RWPE2 (cell line): Measurements from ENCODE around the gene RHEX.

Experiments
- ATAC-seq: fragments of 200-7000 bp; cut with Tn5 transposase; 3 replicates; pipeline ENCODE4 v1.9.1; 2021; ENCODE audit warnings: low read depth
- DNase-seq: peaks from one replicate; pipeline ENCODE4 v3.0.0-alpha.2; 2020; ENCODE audit warnings: low spot score
- H3K27ac ChIP-seq: fragments of 450-650 bp; 2 replicates; pipeline ENCODE4 v1.5.1; 2017; ENCODE audit warnings: mild to moderate bottlenecking; ENCODE audit not compliant: poor library complexity, severe bottlenecking
- H3K27me3 ChIP-seq: fragments of 250-450 bp; sonication (Bioruptor Pico); 2 replicates; pipeline ENCODE4 v1.5.1; 2021; ENCODE audit warnings: mild to moderate bottlenecking, moderate library complexity; ENCODE audit not compliant: insufficient read depth, poor library complexity, severe bottlenecking
- H3K36me3 ChIP-seq: fragments of 250-450 bp; sonication (Bioruptor Pico); 2 replicates; pipeline ENCODE4 v1.5.1; 2020; ENCODE audit warnings: low read depth, mild to moderate bottlenecking, moderate library complexity
- H3K4me1 ChIP-seq: fragments of 250-450 bp; sonication (Bioruptor Pico); 2 replicates; pipeline ENCODE4 v1.5.1; 2021; ENCODE audit warnings: mild to moderate bottlenecking, moderate library complexity; ENCODE audit not compliant: insufficient read depth, poor library complexity, severe bottlenecking
- H3K4me3 ChIP-seq: fragments of 250-450 bp; sonication (Bioruptor Pico); 2 replicates; pipeline ENCODE4 v1.5.1; 2021; ENCODE audit warnings: mild to moderate bottlenecking, moderate library complexity; ENCODE audit not compliant: severe bottlenecking
- H3K9me3 ChIP-seq: fragments of 250-450 bp; sonication (Bioruptor Pico); 2 replicates; pipeline ENCODE4 v1.5.1; 2021; ENCODE audit warnings: mild to moderate bottlenecking, moderate library complexity; ENCODE audit not compliant: severe bottlenecking
- TF ChIP-seq, protein P1 (sequence below): fragments of 450-650 bp; IDR thresholded peaks from one replicate; pipeline ENCODE4 v1.5.1; 2017; ENCODE audit warnings: mild to moderate bottlenecking, moderate library complexity; ENCODE audit not compliant: poor library complexity, severe bottlenecking

RHEX gene

GRCh38 chr1:206094024-206094423 is 41.1 kb downstream of the RHEX start:
- Histone ChIP-seq H3K27me3 (no peaks in the 10 kb centered on the region), H3K36me3 (no peaks in the 10 kb centered on the region), H3K4me1 (no peaks in the 10 kb centered on the region), H3K27ac (no peak overlapping the region), H3K4me3 (no peak overlapping the region), H3K9me3 (no peaks in the 10 kb centered on the region)
- DNase-seq (no peak), ATAC-seq (no peak)
- TF ChIP-seq, protein P1, sequence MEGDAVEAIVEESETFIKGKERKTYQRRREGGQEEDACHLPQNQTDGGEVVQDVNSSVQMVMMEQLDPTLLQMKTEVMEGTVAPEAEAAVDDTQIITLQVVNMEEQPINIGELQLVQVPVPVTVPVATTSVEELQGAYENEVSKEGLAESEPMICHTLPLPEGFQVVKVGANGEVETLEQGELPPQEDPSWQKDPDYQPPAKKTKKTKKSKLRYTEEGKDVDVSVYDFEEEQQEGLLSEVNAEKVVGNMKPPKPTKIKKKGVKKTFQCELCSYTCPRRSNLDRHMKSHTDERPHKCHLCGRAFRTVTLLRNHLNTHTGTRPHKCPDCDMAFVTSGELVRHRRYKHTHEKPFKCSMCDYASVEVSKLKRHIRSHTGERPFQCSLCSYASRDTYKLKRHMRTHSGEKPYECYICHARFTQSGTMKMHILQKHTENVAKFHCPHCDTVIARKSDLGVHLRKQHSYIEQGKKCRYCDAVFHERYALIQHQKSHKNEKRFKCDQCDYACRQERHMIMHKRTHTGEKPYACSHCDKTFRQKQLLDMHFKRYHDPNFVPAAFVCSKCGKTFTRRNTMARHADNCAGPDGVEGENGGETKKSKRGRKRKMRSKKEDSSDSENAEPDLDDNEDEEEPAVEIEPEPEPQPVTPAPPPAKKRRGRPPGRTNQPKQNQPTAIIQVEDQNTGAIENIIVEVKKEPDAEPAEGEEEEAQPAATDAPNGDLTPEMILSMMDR = no peak

- H3K27me3 ChIP-seq = no peaks in the 10 kb centered on the region
- H3K36me3 ChIP-seq = no peaks in the 10 kb centered on the region
- TF ChIP-seq, protein P1 = no peak
- DNase-seq (no peak), ATAC-seq (no peak)
- H3K4me3 ChIP-seq = no peak overlapping the region
- no peaks in the 10 kb centered on the region for H3K4me1 ChIP-seq
- H3K9me3 ChIP-seq = no peaks in the 10 kb centered on the region
- H3K27ac ChIP-seq = no peak overlapping the region
These were observed 44.4 kb downstream of the RHEX start for GRCh38 chr1:206097381-206097780.

- TF ChIP-seq, protein P1 = no peak
- Histone ChIP-seq H3K4me1 (no peaks in the 10 kb centered on the region), H3K27ac (no peak overlapping the region), H3K36me3 (no peaks in the 10 kb centered on the region), H3K9me3 (no peaks in the 10 kb centered on the region), H3K4me3 (no peak overlapping the region), H3K27me3 (no peaks in the 10 kb centered on the region)
- no peak for DNase-seq
- ATAC-seq = no peak
These were observed 45.4 kb downstream of the RHEX start for GRCh38 chr1:206098242-206098919.

DNA sequence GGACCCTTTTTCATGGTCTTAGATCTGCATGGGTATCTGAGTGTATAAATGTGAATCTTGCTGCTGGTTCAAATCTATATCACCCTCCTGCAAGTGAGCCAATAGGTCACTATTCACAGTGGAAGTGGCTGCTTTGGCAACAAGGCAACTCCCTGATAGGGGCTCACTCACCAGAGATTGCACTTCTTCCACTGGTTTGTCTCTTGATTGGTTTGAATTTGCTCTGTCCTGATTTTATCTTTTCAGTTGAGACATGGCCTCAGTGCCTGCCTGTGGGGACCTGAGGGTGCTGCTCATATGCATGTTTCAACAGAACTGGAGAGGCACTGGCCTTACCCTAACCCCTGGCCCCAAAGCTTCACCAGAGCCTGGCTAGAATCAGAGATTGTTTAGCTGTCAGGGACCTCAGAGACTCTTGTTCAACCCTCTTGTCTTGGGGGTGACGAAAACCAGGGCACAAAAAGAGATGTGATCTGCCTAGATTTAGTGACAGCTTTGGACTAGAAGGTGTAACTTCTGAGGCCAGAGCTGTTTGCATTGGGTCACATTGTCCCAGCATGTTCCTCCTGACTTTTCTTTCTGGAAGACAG is 47.3 kb downstream of the RHEX start:
- no peak overlapping the region for H3K4me3 ChIP-seq
- H3K27ac ChIP-seq = no peak overlapping the region
- H3K4me1 ChIP-seq = no peaks in the 10 kb centered on the region
- H3K27me3 ChIP-seq = no peaks in the 10 kb centered on the region
- no peaks in the 10 kb centered on the region for H3K36me3 ChIP-seq
- DNase-seq (no peak), ATAC-seq (no peak)
- TF ChIP-seq, protein P1 = no peak
- no peaks in the 10 kb centered on the region for H3K9me3 ChIP-seq
